NCI-H524 (cell line): ENCODE results near the gene AIG1.

ENCODE experiments used
- DNase-seq, 2 experiments: peaks; one replicate each; lab custom pipeline; 2025; lab: John Stamatoyannopoulos, UW

The AIG1 gene

GRCh38 chr6:143372199-143372882 is 311.7 kb downstream of the AIG1 start:
- no peak for DNase-seq

- DNase-seq, result no peak
Measured at GRCh38 chr6:143374014-143374413, 313.3 kb downstream of the AIG1 start.

GRCh38 chr6:143375022-143375585 is 314.4 kb downstream of the AIG1 start:
- DNase-seq, result no peak

- no peak for DNase-seq
Measured at GRCh38 chr6:143376375-143376774, 315.7 kb downstream of the AIG1 start.

GRCh38 chr6:143376861-143377260 is 316.2 kb downstream of the AIG1 start:
- no peak for DNase-seq

- DNase-seq, result no peak
Measured at GRCh38 chr6:143385636-143386035, 324.9 kb downstream of the AIG1 start.

GRCh38 chr6:143390278-143390677 is 329.6 kb downstream of the AIG1 start:
- no peak for DNase-seq
